Activated T-cell treated with anti-CD3 and anti-CD28 coated beads, Interleukin-2, amount 50 U/mL, for 72 hours (primary cell): ENCODE measurements around the gene PDZRN3. TPM values are rescaled to one million over a fixed set of nuclear protein-coding genes. Genes with fewer than 3 reads are reported as not detected.

Source experiments
- ATAC-seq, 2 donors: fragments of 150-1000 bp; cut with Tn5 transposase; replicated peaks in 1 of 2; 2 replicates each; pipeline ENCODE4 v1.10.0; 2021; ENCODE audit warnings: moderate library complexity in 2 of 2, mild to moderate bottlenecking in 1 of 2
- DNase-seq, 2 donors: peaks; one replicate each; pipeline ENCODE4 v3.0.0; 2021 to 2022; ENCODE audit warnings: mixed read lengths in 1 of 2
- H3K27ac Mint-ChIP-seq: one replicate; pipeline ENCODE4 v1.8.0; 2022; ENCODE audit warnings: mild to moderate bottlenecking, moderate library complexity, mixed read lengths
- H3K27me3 Mint-ChIP-seq: one replicate; pipeline ENCODE4 v1.8.0; 2022; ENCODE audit warnings: low read depth, mixed read lengths
- H3K36me3 Mint-ChIP-seq, 2 donors: one replicate each; pipeline ENCODE4 v1.8.0; 2022; ENCODE audit warnings: mixed read lengths in 2 of 2, mild to moderate bottlenecking in 1 of 2; ENCODE audit not compliant: insufficient read depth in 2 of 2
- H3K4me1 Mint-ChIP-seq: one replicate; pipeline ENCODE4 v1.8.0; 2022; ENCODE audit warnings: low read depth, mixed read lengths
- H3K4me3 Mint-ChIP-seq, 2 donors: one replicate each; pipeline ENCODE4 v1.8.0; 2022; ENCODE audit warnings: mild to moderate bottlenecking in 2 of 2, mixed read lengths in 2 of 2, moderate library complexity in 2 of 2
- H3K9me3 Mint-ChIP-seq, 2 donors: one replicate each; pipeline ENCODE4 v1.8.0; 2022; ENCODE audit warnings: mixed read lengths in 2 of 2
- total RNA-seq, 2 donors: library from RNA; stranded (reverse); gene quantifications; one replicate each; pipeline ENCODE4 v1.2.3, GENCODE V29; 2022

The PDZRN3 gene
- total RNA-seq, 2 donors from 2014 or later: not detected

GRCh38 chr3:73389117-73389813 is 235.5 kb downstream of the PDZRN3 start:
- DNase-seq: no peak
- no peaks in the 10 kb centered on the region for H3K9me3 Mint-ChIP-seq
- no peak overlapping the region for H3K27ac Mint-ChIP-seq
- H3K36me3 Mint-ChIP-seq: no peaks in the 10 kb centered on the region
- no peaks in the 10 kb centered on the region for H3K4me1 Mint-ChIP-seq
- no peaks in the 10 kb centered on the region for H3K27me3 Mint-ChIP-seq
- no peak for ATAC-seq
- H3K4me3 Mint-ChIP-seq: no peak overlapping the region

DNA sequence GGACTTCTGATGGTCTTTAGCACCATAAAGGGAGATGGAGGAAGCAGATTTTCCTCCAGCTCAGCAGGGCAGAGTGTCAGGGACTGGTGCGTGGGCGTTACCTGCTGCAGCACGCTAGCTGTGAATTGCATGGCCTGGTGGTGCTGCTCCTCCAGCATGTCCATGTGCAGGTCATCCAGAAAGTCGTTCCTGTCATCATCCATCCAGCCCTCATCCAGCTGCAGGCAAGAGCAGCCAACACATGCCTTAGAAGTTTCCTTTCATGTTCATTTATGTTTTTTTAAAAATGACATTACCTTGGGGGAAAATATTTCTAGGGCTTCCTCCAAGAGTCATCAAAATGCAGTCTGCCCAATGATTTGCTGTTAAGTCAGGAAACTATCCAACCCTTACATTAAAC is 239.2 kb downstream of the PDZRN3 start:
- Mint-ChIP-seq H3K27me3 (no peaks in the 10 kb centered on the region), H3K4me1 (no peaks in the 10 kb centered on the region), H3K4me3 (no peak overlapping the region), H3K36me3 (peaks cover 0 to 3% of the 10 kb centered on the region in 2 donors), H3K9me3 (peaks cover 0 to 3% of the 10 kb centered on the region in 2 donors), H3K27ac (no peak overlapping the region)
- no peak for DNase-seq
- ATAC-seq: no peak

GRCh38 chr3:73384091-73384906 is 240.4 kb downstream of the PDZRN3 start:
- Mint-ChIP-seq H3K36me3 (peaks cover 0 to 3% of the 10 kb centered on the region in 2 donors), H3K27me3 (no peaks in the 10 kb centered on the region), H3K27ac (no peak overlapping the region), H3K9me3 (peaks cover 0 to 3% of the 10 kb centered on the region in 2 donors), H3K4me1 (no peaks in the 10 kb centered on the region), H3K4me3 (no peak overlapping the region)
- ATAC-seq: no peak
- no peak for DNase-seq

- H3K4me3 Mint-ChIP-seq: no peak overlapping the region
- no peaks in the 10 kb centered on the region for H3K27me3 Mint-ChIP-seq
- H3K27ac Mint-ChIP-seq: no peak overlapping the region
- H3K36me3 Mint-ChIP-seq: peaks cover 0 to 3% of the 10 kb centered on the region in 2 donors
- peaks cover 0 to 3% of the 10 kb centered on the region in 2 donors for H3K9me3 Mint-ChIP-seq
- H3K4me1 Mint-ChIP-seq: no peaks in the 10 kb centered on the region
- DNase-seq (no peak), ATAC-seq (no peak)
Measured at GRCh38 chr3:73383470-73384049, 241.2 kb downstream of the PDZRN3 start.

DNA sequence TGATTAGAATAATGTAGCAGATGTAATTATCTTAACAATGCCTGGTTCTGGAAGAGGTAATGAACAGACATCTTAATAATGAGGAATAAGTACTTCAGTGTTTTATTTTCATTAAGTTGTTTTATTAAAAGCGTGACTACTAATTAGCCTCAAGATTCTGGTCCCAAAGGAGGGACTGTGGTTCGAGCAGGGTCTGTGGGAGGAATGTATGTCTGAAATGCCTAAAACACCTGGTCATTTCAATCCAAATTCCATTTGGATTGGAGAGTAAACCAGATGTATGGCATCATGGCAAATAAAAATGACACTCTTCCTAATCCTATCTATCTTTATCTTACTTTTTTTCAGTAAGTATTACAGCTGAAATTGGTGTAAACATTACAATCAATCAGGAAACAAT is 243.2 kb downstream of the PDZRN3 start:
- Mint-ChIP-seq H3K4me1 (no peaks in the 10 kb centered on the region), H3K9me3 (peaks cover 1 to 3% of the 10 kb centered on the region in 2 donors), H3K27me3 (no peaks in the 10 kb centered on the region), H3K27ac (no peak overlapping the region), H3K36me3 (peaks cover 0 to 3% of the 10 kb centered on the region in 2 donors), H3K4me3 (no peak overlapping the region)
- DNase-seq (no peak), ATAC-seq (no peak)

- ATAC-seq (no peak), DNase-seq (no peak)
- H3K9me3 Mint-ChIP-seq: peaks cover 1 to 3% of the 10 kb centered on the region in 2 donors
- H3K4me1 Mint-ChIP-seq: no peaks in the 10 kb centered on the region
- H3K27ac Mint-ChIP-seq: no peak overlapping the region
- H3K36me3 Mint-ChIP-seq: peaks cover 0 to 3% of the 10 kb centered on the region in 2 donors
- no peak overlapping the region for H3K4me3 Mint-ChIP-seq
- H3K27me3 Mint-ChIP-seq: no peaks in the 10 kb centered on the region
Measured at GRCh38 chr3:73380735-73381532, 243.8 kb downstream of the PDZRN3 start.

GRCh38 chr3:73379465-73379864 is 245.3 kb downstream of the PDZRN3 start:
- Mint-ChIP-seq H3K4me3 (no peak overlapping the region), H3K4me1 (no peaks in the 10 kb centered on the region), H3K36me3 (peaks cover 0 to 3% of the 10 kb centered on the region in 2 donors), H3K27me3 (no peaks in the 10 kb centered on the region), H3K9me3 (peaks cover 5 to 6% of the 10 kb centered on the region in 2 donors), H3K27ac (no peak overlapping the region)
- DNase-seq: no peak
- ATAC-seq: no peak

DNA sequence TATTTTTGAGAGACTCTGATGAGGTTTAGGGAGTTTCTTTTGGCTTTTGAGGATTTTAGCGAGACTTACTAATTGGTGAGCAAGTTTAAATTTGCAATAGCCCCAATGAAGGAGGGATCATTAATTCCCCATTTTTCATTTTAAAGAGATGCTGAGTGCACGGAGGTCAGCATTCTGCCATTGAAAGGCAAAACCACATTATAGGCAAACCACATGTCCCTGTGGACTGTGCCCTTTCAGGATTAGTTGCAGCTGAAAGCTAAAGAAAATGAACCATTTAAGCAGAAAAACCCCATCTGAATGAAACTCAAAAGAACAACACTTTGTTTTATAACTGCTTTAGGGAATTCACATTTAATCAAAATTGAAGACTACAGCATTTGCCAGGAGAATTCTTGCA is 246.5 kb downstream of the PDZRN3 start:
- no peak overlapping the region for H3K4me3 Mint-ChIP-seq
- no peaks in the 10 kb centered on the region for H3K27me3 Mint-ChIP-seq
- H3K36me3 Mint-ChIP-seq: peaks cover 0 to 3% of the 10 kb centered on the region in 2 donors
- DNase-seq: no peak
- H3K27ac Mint-ChIP-seq: no peak overlapping the region
- peaks cover 2 to 5% of the 10 kb centered on the region in 2 donors for H3K9me3 Mint-ChIP-seq
- no peaks in the 10 kb centered on the region for H3K4me1 Mint-ChIP-seq
- no peak for ATAC-seq

- Mint-ChIP-seq H3K4me1 (no peaks in the 10 kb centered on the region), H3K27me3 (no peaks in the 10 kb centered on the region), H3K36me3 (no peaks in the 10 kb centered on the region), H3K4me3 (no peak overlapping the region), H3K9me3 (peaks cover 0 to 5% of the 10 kb centered on the region in 2 donors), H3K27ac (no peak overlapping the region)
- DNase-seq (no peak), ATAC-seq (no peak)
Measured at GRCh38 chr3:73365756-73366397, 258.9 kb downstream of the PDZRN3 start.

- H3K4me1 Mint-ChIP-seq: no peaks in the 10 kb centered on the region
- H3K4me3 Mint-ChIP-seq: no peak overlapping the region
- H3K9me3 Mint-ChIP-seq: peaks cover 0 to 5% of the 10 kb centered on the region in 2 donors
- no peaks in the 10 kb centered on the region for H3K27me3 Mint-ChIP-seq
- no peak overlapping the region for H3K27ac Mint-ChIP-seq
- no peak for ATAC-seq
- H3K36me3 Mint-ChIP-seq: no peaks in the 10 kb centered on the region
- no peak for DNase-seq
Measured at GRCh38 chr3:73364517-73364916, 260.2 kb downstream of the PDZRN3 start.

DNA sequence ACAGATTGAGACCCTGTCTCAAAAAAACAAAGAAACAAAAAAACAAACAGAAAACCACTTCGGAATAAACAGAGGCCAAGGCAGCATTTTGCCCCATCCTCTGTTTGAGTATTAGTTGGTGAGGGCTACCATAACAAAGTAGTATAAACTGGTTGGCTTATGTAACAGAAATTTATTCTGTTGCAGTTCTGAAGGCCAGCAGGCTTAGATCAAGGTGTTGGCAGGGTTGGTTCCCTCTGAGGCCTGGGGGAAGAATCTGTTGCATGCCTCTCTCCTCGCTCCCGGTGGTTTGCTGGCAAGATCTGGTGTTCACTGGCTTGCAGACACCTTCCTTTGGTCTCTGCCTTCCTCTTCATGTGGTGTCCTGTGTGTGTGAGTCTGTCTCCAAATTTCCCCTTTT is 261.6 kb downstream of the PDZRN3 start:
- H3K4me3 Mint-ChIP-seq: no peak overlapping the region

GRCh38 chr3:73361591-73361990 is 263.1 kb downstream of the PDZRN3 start:
- Mint-ChIP-seq H3K4me3 (no peak overlapping the region), H3K27ac (no peak overlapping the region), H3K36me3 (peaks cover 0 to 2% of the 10 kb centered on the region in 2 donors), H3K27me3 (no peaks in the 10 kb centered on the region), H3K9me3 (peaks cover 2 to 9% of the 10 kb centered on the region in 2 donors), H3K4me1 (no peaks in the 10 kb centered on the region)
- ATAC-seq (no peak), DNase-seq (no peak)

More for the DNA sequence above, 261.6 kb downstream of the PDZRN3 start:
- no peaks in the 10 kb centered on the region for H3K36me3 Mint-ChIP-seq
- H3K9me3 Mint-ChIP-seq: peaks cover 0 to 6% of the 10 kb centered on the region in 2 donors
- ATAC-seq (no peak), DNase-seq (no peak)
- H3K27me3 Mint-ChIP-seq: no peaks in the 10 kb centered on the region
- no peak overlapping the region for H3K27ac Mint-ChIP-seq
- H3K4me1 Mint-ChIP-seq: no peaks in the 10 kb centered on the region
